Measurements from ENCODE around the gene TNIK. TPM values are rescaled to one million over a fixed set of nuclear protein-coding genes. Genes with fewer than 3 reads are reported as not detected.

The TNIK gene
- polyA plus RNA-seq (19.3 and 24.5 TPM in 2 replicates), polyA minus RNA-seq (75.7 and 103 TPM in 2 replicates)

GRCh38 chr3:171459942-171460724 lies at the start of gene TNIK:
TSS of gene TNIK (minus strand) at chr3:171460405. CDS start at chr3:171460063, 342 bp downstream.
- H3K4me3 ChIP-seq (ENCODE audit: low read length), result peak within 1 kb of the TSS; percentile 77
- H3K27me3 ChIP-seq (ENCODE audit: insufficient read depth, low read depth, low read length), result peaks cover 20% of the 10 kb centered on the region
- H3K9me2 ChIP-seq (ENCODE audit: insufficient read depth, low read length), result no peaks in the 10 kb centered on the region
- H2AFZ ChIP-seq (ENCODE audit: low read depth, low read length), result peak within 1 kb of the TSS; percentile 77
- no peaks in the 10 kb centered on the region for H4K20me1 ChIP-seq (ENCODE audit: insufficient read depth)
- no peaks in the 10 kb centered on the region for H3F3A ChIP-seq (ENCODE audit: insufficient read depth, low read length, poor library complexity, severe bottlenecking)
- no peaks in the 10 kb centered on the region for H3K36me3 ChIP-seq (ENCODE audit: insufficient read depth, low read length)
- H3K9ac ChIP-seq (ENCODE audit: low read length), result peak within 1 kb of the TSS; percentile 81
- H3K79me2 ChIP-seq (replicated peaks; ENCODE audit: insufficient read depth, low read length), result peaks cover 27% of the 10 kb centered on the region
- TF ChIP-seq RAD21 (conservative IDR thresholded peaks at IDR 0.05) (peak; percentile 55), EZH2 (IDR thresholded peaks at IDR 0.05; ENCODE audit: borderline replicate concordance, insufficient read depth, low read length, poor library complexity, severe bottlenecking) (no peak), MXI1 (conservative IDR thresholded peaks at IDR 0.05; ENCODE audit: poor library complexity, severe bottlenecking) (peak; percentile 81), CTCF (IDR thresholded peaks at IDR 0.05; ENCODE audit: poor library complexity, severe bottlenecking) (peak; percentile 79), REST (IDR thresholded peaks at IDR 0.05; ENCODE audit: borderline replicate concordance) (no peak), EP300 (conservative IDR thresholded peaks at IDR 0.05; ENCODE audit: poor library complexity, severe bottlenecking) (peak; percentile 53), POLR2AphosphoS5 (IDR thresholded peaks at IDR 0.05) (peak; percentile 90), TAF1 (IDR thresholded peaks at IDR 0.05; ENCODE audit: low read depth) (peak; percentile 48), SMC3 (conservative IDR thresholded peaks at IDR 0.05; ENCODE audit: poor library complexity) (peak; percentile 61)
- H3K4me2 ChIP-seq (ENCODE audit: low read length), result peak within 1 kb of the TSS; percentile 97
- peak within 1 kb of the TSS; percentile 86 for H3K27ac ChIP-seq (ENCODE audit: low read length)
- no peaks in the 10 kb centered on the region for H3K9me3 ChIP-seq (ENCODE audit: low read length)

- H3K27me3 ChIP-seq (ENCODE audit: insufficient read depth, low read depth, low read length), result no peaks in the 10 kb centered on the region
- no peaks in the 10 kb centered on the region for H3K36me3 ChIP-seq (ENCODE audit: insufficient read depth, low read length)
- H3K9ac ChIP-seq (ENCODE audit: low read length), result no peak overlapping the region
- no peaks in the 10 kb centered on the region for H3K9me2 ChIP-seq (ENCODE audit: insufficient read depth, low read length)
- H3K27ac ChIP-seq (ENCODE audit: low read length), result no peak overlapping the region
- H2AFZ ChIP-seq (ENCODE audit: low read depth, low read length), result no peak overlapping the region
- H4K20me1 ChIP-seq (ENCODE audit: insufficient read depth), result no peaks in the 10 kb centered on the region
- no peaks in the 10 kb centered on the region for H3K9me3 ChIP-seq (ENCODE audit: low read length)
- H3K4me2 ChIP-seq (ENCODE audit: low read length), result no peak overlapping the region
- no peaks in the 10 kb centered on the region for H3F3A ChIP-seq (ENCODE audit: insufficient read depth, low read length, poor library complexity, severe bottlenecking)
- TF ChIP-seq REST (IDR thresholded peaks at IDR 0.05; ENCODE audit: borderline replicate concordance), result no peak
- TF ChIP-seq SMC3 (conservative IDR thresholded peaks at IDR 0.05; ENCODE audit: poor library complexity), result no peak
- no peaks in the 10 kb centered on the region for H3K79me2 ChIP-seq (replicated peaks; ENCODE audit: insufficient read depth, low read length)
- H3K4me3 ChIP-seq (ENCODE audit: low read length), result no peak overlapping the region
Measured at GRCh38 chr3:171508676-171509075, 48.5 kb upstream of the TNIK start.
